GM12892 (cell line): ENCODE data around the gene WDR38.

Experiments
- DNase-seq: peaks from one replicate; pipeline ENCODE4 v3.0.0; 2011; ENCODE audit not compliant: insufficient read length
- FAIRE-seq: peaks from 2 replicates; lab custom pipeline; 2011; peaks lifted over from hg19 to GRCh38; lab: Jason Lieb, UNC
- POLR2A ChIP-seq: IDR thresholded peaks from 2 replicates; pipeline ENCODE4 v1.6.1; 2011; ENCODE audit warnings: low read depth, low read length, control low read depth
- POLR2AphosphoS5 ChIP-seq: IDR thresholded peaks from 2 replicates; pipeline ENCODE4 v1.6.1; 2011; ENCODE audit warnings: low read depth, low read length, control low read depth
- TAF1 ChIP-seq: IDR thresholded peaks from 2 replicates; pipeline ENCODE4 v1.6.1; 2011; ENCODE audit warnings: low read depth, mild to moderate bottlenecking, control low read depth, low read length, borderline replicate concordance

Gene WDR38

GRCh38 chr9:124868511-124869465 is 15.5 kb downstream of the WDR38 start:
- peak; percentile 94 for DNase-seq
- TF ChIP-seq POLR2A (peak; percentile 96), POLR2AphosphoS5 (peak; percentile 95), TAF1 (peak; percentile 86)
- FAIRE-seq: peak; percentile 82

- no peak for DNase-seq
- FAIRE-seq: no peak
- TF ChIP-seq POLR2A (no peak), TAF1 (no peak), POLR2AphosphoS5 (no peak)
These were observed 16.3 kb downstream of the WDR38 start for GRCh38 chr9:124869466-124869985.

GRCh38 chr9:124869986-124870560 is 16.8 kb downstream of the WDR38 start:
- DNase-seq: no peak
- TF ChIP-seq POLR2A (peak; percentile 78; the same call in 1 of the 2 replicates), POLR2AphosphoS5 (peak; percentile 83), TAF1 (peak; percentile 69)
- peak; percentile 27 for FAIRE-seq

GRCh38 chr9:124870723-124871122 is 17.5 kb downstream of the WDR38 start:
- TF ChIP-seq TAF1 (no peak), POLR2A (no peak), POLR2AphosphoS5 (no peak)
- FAIRE-seq (peak; percentile 76), DNase-seq (no peak)

GRCh38 chr9:124871156-124871561 is 17.9 kb downstream of the WDR38 start:
- DNase-seq (no peak), FAIRE-seq (no peak)
- TF ChIP-seq POLR2A: peak; percentile 44; the same call in 1 of the 2 replicates
- no peak for TF ChIP-seq TAF1
- TF ChIP-seq POLR2AphosphoS5: peak; percentile 75; the same call in 1 of the 2 replicates

- FAIRE-seq: no peak
- TF ChIP-seq POLR2A (no peak), POLR2AphosphoS5 (no peak; the same call in 1 of the 2 replicates), TAF1 (no peak)
- no peak for DNase-seq
These were observed 20.4 kb downstream of the WDR38 start for GRCh38 chr9:124873664-124874063.

GRCh38 chr9:124875501-124875900 is 22.2 kb downstream of the WDR38 start:
- no peak for TF ChIP-seq TAF1
- no peak; the same call in 1 of the 2 replicates for TF ChIP-seq POLR2A
- TF ChIP-seq POLR2AphosphoS5: no peak
- FAIRE-seq: no peak
- DNase-seq: no peak

GRCh38 chr9:124877021-124877782 is 23.9 kb downstream of the WDR38 start:
- DNase-seq: no peak
- FAIRE-seq: no peak
- TF ChIP-seq TAF1 (no peak), POLR2A (no peak), POLR2AphosphoS5 (no peak)

- no peak for FAIRE-seq
- TF ChIP-seq TAF1 (no peak), POLR2A (peak; percentile 15; the same call in 1 of the 2 replicates), POLR2AphosphoS5 (peak; percentile 23)
- no peak for DNase-seq
These were observed 24.8 kb downstream of the WDR38 start for GRCh38 chr9:124878021-124878420.

GRCh38 chr9:124878518-124878917 is 25.3 kb downstream of the WDR38 start:
- FAIRE-seq (no peak), DNase-seq (no peak)
- no peak; the same call in 1 of the 2 replicates for TF ChIP-seq POLR2A
- TF ChIP-seq TAF1: no peak
- TF ChIP-seq POLR2AphosphoS5: no peak; the same call in 1 of the 2 replicates
